ENCODE results near the gene FUT8. TPM values are rescaled to one million over a fixed set of nuclear protein-coding genes. Genes with fewer than 3 reads are reported as not detected.

The FUT8 gene
- total RNA-seq, 1 donor from 2014 or later = 44.3 TPM

- DNase-seq (ENCODE audit: low read depth) = no peak
- Histone ChIP-seq H3K4me3 (ENCODE audit: low read depth, low read length) (no peak overlapping the region), H3K27me3 (ENCODE audit: control insufficient read depth, insufficient read depth, low read length) (no peaks in the 10 kb centered on the region), H3K36me3 (ENCODE audit: control insufficient read depth, insufficient read depth, low read length) (no peaks in the 10 kb centered on the region)
- TF ChIP-seq, protein P1, sequence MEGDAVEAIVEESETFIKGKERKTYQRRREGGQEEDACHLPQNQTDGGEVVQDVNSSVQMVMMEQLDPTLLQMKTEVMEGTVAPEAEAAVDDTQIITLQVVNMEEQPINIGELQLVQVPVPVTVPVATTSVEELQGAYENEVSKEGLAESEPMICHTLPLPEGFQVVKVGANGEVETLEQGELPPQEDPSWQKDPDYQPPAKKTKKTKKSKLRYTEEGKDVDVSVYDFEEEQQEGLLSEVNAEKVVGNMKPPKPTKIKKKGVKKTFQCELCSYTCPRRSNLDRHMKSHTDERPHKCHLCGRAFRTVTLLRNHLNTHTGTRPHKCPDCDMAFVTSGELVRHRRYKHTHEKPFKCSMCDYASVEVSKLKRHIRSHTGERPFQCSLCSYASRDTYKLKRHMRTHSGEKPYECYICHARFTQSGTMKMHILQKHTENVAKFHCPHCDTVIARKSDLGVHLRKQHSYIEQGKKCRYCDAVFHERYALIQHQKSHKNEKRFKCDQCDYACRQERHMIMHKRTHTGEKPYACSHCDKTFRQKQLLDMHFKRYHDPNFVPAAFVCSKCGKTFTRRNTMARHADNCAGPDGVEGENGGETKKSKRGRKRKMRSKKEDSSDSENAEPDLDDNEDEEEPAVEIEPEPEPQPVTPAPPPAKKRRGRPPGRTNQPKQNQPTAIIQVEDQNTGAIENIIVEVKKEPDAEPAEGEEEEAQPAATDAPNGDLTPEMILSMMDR (IDR thresholded peaks at IDR 0.05; ENCODE audit: insufficient read depth, low read length, poor library complexity, severe bottlenecking) = no peak
These were observed 21.1 kb downstream of the FUT8 start for GRCh38 chr14:65433646-65434045.

DNA sequence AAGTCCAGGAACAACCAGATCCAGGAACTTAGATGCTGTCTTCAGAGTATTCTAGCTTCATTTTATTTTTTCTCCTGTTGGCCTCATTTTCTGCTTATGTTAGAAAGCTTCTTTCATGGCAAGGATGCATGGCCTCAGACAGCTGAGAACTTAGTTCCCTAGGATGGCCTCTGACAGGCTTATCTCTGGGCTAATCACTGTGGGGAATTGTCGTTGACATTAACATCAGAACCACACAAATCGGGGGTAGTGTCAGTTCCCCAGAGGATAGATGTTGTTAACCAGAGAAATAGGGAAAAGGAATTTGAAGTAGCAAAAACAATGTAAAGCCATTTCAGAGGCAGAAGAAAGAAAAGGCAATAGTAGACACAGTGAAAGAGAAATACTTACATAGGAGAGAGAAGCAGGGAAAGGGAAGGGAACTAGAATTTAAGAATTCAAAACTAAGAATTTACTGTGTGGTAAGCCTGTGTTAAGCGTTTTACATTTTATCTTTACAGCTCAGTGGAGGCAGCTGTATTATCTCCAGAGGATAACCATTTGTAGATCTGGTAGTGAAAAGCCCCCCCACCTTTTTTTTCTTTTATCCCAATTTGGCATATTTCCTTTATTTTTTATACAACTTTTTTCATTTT, 21.8 kb downstream of the FUT8 start:
- DNase-seq (ENCODE audit: low read depth) = no peak
- TF ChIP-seq, protein P1 (IDR thresholded peaks at IDR 0.05; ENCODE audit: insufficient read depth, low read length, poor library complexity, severe bottlenecking) = no peak
- H3K4me3 ChIP-seq (ENCODE audit: low read depth, low read length) = no peak overlapping the region
- H3K36me3 ChIP-seq (ENCODE audit: control insufficient read depth, insufficient read depth, low read length) = no peaks in the 10 kb centered on the region
- no peaks in the 10 kb centered on the region for H3K27me3 ChIP-seq (ENCODE audit: control insufficient read depth, insufficient read depth, low read length)

DNA sequence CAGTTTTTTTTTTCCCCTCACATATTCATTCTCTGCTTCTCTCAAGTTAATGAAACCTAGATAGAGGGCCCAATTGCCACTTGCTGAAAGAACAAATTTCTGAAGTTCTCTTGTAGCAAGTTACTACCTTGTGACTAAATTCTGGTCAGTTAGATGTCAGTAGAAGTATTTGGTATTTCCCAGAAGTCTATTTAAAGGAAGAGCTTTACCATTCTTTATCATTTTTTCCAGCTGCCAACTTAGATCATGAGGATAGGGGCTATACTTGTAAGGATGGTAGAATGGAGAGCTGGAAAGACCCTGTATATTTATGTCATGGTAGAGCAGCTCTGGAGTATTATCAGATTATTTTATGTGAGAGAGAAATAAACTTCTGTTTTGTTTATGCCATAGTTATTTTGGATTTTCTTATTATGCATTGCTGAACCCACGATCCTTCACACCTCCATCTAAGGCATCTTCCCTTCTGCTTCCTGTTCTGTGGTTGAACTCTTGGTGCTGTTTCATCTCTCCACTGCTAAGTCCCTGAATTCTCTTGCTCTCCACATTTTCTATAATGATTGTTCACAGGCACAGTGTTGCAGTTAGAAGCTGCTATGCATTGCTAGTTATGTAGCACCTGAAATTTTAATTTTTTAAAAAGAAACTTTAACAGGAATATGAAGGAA, 25.9 kb downstream of the FUT8 start:
- no peak overlapping the region for H3K4me3 ChIP-seq (ENCODE audit: low read depth, low read length)
- no peaks in the 10 kb centered on the region for H3K36me3 ChIP-seq (ENCODE audit: control insufficient read depth, insufficient read depth, low read length)
- TF ChIP-seq, protein P1 (IDR thresholded peaks at IDR 0.05; ENCODE audit: insufficient read depth, low read length, poor library complexity, severe bottlenecking) = no peak
- DNase-seq (ENCODE audit: low read depth) = no peak
- H3K27me3 ChIP-seq (ENCODE audit: control insufficient read depth, insufficient read depth, low read length) = no peaks in the 10 kb centered on the region

DNA sequence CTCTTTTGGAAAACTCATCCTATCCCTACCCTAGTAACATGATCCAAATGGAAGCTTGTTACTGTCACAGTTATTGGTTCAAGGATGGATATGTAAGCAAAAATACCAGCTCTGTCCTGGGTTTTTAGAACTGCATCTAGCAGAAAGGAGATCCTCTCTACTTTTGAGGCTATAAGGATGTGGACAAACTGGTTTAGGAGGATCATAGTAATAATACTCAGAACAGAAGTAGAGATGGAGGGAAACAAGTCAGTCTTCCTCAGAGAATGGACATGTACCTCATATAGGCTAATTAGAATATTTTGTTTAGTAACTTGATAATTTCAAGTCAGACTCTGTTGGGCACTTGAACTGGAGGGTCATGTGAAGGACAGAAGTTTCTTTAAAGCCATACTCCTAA, 26.6 kb downstream of the FUT8 start:
- TF ChIP-seq, protein P1 (IDR thresholded peaks at IDR 0.05; ENCODE audit: insufficient read depth, low read length, poor library complexity, severe bottlenecking) = no peak
- no peak for DNase-seq (ENCODE audit: low read depth)
- Histone ChIP-seq H3K36me3 (ENCODE audit: control insufficient read depth, insufficient read depth, low read length) (no peaks in the 10 kb centered on the region), H3K27me3 (ENCODE audit: control insufficient read depth, insufficient read depth, low read length) (no peaks in the 10 kb centered on the region), H3K4me3 (ENCODE audit: low read depth, low read length) (no peak overlapping the region)

DNA sequence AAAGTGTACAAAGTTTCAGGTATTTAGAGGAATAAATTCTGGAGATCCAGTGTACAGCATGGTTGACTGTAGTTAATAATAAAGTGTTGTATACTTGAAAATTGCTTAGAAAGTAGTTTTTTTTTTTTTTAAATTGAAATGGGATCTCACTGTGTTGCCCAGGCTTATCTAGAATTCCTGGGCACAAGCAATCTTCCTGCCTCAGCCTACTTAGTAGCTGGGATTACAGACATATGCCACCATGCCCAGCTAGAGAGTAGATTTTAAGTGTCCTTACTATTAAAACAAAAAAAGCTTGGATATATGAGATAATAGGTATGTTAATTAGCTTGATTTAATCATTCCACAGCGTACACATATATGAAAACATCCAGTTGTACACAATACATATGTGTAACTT, 27.7 kb downstream of the FUT8 start:
- H3K4me3 ChIP-seq (ENCODE audit: low read depth, low read length) = no peak overlapping the region
- H3K27me3 ChIP-seq (ENCODE audit: control insufficient read depth, insufficient read depth, low read length) = no peaks in the 10 kb centered on the region
- TF ChIP-seq, protein P1 (IDR thresholded peaks at IDR 0.05; ENCODE audit: insufficient read depth, low read length, poor library complexity, severe bottlenecking) = no peak
- no peaks in the 10 kb centered on the region for H3K36me3 ChIP-seq (ENCODE audit: control insufficient read depth, insufficient read depth, low read length)
- no peak for DNase-seq (ENCODE audit: low read depth)

DNA sequence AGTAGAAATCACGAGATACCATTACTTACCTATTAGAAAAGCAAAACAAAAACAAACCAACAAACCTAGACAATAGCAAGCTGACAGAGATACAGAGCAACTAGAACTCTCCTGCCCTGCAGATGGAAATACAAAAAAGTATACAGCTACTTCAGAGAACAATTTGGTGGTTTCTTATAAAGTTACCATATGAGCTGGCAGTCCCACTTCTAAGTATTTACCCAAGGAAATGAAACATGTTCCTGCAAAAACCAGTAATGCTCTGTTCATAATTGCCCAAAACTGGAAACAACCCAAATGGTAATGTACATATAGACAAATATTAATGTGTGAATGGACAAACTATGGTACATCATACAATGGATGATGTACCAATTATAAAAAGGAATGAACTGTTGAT, 31.7 kb downstream of the FUT8 start:
- no peak overlapping the region for H3K4me3 ChIP-seq (ENCODE audit: low read depth, low read length)
- no peak for DNase-seq (ENCODE audit: low read depth)
- H3K36me3 ChIP-seq (ENCODE audit: control insufficient read depth, insufficient read depth, low read length) = no peaks in the 10 kb centered on the region
- TF ChIP-seq, protein P1 (IDR thresholded peaks at IDR 0.05; ENCODE audit: insufficient read depth, low read length, poor library complexity, severe bottlenecking) = no peak
- no peaks in the 10 kb centered on the region for H3K27me3 ChIP-seq (ENCODE audit: control insufficient read depth, insufficient read depth, low read length)
